Measurements from ENCODE around the gene CLDN10.
"Not testable (repeated sequence)": the region's sequence is repeated elsewhere in the genome, so short reads cannot be mapped to it uniquely, and the experiment has no call there.

The CLDN10 gene, protein sequence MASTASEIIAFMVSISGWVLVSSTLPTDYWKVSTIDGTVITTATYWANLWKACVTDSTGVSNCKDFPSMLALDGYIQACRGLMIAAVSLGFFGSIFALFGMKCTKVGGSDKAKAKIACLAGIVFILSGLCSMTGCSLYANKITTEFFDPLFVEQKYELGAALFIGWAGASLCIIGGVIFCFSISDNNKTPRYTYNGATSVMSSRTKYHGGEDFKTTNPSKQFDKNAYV

DNA sequence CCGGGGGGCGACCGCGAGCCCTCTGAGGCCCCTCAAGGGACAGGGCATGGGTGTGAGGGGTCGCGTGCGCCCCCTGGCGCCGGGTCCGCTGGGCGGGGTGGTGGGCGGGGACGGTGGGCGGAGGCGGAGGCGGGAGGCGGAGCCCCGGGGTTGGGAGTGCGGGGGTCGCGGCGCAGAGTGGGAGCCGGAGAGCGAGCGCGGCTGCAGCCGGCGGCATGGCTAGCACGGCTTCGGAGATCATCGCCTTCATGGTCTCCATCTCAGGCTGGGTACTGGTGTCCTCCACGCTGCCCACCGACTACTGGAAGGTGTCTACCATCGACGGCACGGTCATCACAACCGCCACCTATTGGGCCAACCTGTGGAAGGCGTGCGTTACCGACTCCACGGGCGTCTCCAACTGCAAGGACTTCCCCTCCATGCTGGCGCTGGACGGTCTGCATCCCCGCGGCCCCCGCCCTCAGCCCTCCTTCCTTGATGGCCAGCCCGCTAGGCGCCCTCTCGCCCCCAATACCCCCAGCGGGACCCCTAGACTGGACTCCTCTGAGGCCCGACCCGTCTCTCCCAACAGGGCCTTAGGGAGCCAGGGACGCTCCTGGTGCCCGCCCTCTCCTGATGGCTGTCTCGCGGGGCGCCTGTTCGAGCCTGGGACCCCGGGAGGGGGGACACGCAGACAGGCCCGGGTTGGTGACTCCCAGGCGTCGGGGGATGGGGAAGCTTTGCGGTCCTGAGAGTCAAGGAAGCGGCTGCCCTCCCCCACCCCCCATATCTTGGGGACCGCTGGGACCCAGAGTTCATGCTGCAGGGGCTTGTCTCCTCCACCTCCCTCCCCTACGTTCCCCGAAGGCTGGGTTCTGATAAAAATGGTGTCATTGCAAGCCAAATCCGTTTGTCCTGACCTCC, at the start of gene CLDN10:
Gene CLDN10, plus strand, starts transcription at position 182 of the 903 bp plus-strand sequence. Its CDS starts 34 bp downstream, at position 216.
- DNase-seq: no peak

DNA sequence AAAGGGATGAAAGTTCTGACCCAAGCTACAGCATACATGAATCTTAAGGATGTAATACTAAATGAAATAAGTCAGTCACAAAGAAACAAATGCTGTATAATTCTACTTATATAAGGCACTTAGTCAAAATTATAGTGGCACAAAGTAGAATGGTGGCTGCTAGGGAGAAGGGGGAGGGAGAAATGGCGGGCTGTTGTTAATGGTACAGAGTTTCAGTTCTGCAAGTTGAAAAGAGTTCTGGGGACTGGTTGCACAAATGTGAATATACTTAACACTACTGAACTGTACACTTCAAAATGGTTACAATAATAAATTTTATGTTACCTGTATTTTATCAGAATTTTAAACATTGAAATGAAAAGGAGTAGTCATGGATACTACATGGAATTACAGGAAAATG, 48.9 kb upstream of the CLDN10 start:
- DNase-seq: no peak

DNA sequence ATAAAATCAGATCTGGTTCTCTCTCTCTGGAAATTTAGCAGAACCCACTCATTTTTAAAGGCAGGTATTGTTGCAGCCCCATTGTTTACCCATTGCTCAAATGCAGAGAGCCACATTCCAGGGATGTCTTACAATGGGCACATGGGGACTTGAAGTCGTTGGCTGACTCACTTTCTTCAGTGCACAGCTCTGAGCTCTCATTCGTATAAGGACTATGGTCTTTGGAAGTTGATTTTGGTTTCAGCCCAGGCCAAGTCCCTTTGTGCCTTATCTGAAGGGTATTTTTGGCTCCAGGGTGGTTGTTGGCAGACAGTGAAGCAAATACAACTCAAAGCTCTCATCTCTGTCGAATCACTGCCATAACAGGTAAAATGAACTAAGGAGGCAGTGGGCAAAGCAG, 47.3 kb upstream of the CLDN10 start:
- no peak for DNase-seq

DNA sequence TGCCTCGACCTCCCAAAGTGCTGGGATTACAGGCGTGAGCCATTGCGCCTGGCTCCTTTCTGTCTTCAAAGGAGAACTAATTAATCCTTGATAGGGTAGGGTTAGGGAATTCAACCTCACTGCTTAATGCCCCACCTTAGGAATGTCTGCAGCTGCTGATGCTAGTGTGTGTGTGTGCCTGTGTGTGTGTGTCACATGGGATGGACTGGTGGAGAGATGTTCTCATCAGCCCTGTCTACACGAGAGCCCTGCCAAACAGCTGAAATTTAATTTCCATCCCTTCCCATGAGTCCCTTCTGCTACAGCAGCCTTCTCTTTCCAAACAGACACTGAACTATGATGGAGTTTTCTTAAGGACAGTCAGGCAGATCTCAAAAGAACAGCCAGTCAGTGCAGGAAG, 46.5 kb upstream of the CLDN10 start:
- DNase-seq: no peak

DNA sequence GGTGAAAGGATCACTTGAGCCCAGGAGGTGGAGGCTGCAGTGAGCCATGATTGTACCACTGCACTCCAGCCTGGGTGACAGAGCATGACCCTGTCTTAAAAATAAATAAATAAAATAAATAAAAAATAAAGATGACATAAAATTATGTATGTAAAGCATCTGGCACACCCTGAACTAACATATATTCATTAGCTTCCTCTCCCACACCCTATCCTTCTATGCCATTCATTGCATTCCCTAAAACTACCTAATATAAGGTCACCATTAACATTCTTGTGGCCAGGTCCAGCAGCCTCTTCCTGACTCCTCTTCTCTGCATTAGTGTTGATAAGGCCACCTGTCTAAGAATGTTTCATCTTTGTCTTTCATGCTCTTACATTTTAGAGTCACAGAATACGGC, 44.5 kb upstream of the CLDN10 start:
- DNase-seq: no peak

DNA sequence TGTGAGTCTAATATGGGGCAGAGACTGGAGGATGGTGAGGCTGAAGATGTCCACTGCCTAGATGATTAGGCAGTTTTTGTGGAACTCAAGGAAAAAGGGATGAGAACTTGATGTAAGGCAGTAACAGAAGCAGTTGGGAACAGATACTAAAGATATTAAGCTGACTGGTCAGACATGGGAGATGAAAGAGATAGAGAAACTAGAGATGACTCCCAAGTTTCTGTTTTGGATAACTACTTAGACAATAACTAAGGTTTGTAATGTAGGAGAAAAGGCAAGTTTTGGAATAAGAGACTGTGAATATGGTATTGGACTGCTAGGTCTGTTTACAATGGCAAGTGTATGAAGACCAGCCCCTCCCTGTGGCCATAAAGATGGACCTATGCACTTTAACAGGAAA, 43.5 kb upstream of the CLDN10 start:
- no peak for DNase-seq

DNA sequence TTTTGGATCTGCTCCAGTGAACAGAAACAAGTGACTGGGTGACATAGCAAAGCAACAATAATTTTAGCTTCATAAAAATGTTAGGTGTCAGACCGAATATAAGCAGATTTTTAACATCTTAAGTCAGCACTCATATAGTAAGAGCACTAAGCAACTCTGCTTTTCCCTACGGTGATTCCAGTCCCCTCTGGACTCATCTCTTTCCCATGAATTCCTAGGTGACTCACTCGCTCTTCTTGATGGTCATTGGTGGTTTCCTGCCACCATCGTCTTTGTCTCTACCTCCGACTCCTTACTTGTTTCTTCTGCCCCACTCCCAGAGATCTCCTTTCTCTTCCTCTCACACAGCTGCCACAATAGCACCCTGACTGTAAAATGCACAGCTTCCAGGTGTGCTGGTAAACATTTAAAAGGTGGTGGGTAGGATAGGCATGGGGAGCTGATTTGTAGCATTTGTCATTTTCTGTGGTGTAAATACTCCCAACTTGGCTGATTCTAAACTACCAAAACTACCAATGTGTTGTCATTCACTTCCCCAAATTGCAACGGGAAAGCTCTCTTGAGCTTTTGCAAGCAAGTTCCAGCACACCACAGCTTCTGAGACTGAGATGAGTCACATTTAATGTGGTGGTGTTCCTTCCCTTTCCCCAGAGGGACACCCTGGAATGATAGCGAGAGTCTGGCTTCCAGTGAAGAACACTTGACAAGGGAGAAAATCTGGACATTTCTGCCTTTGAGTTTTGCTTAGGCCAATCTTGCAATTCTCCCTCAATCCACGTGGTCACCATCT, 42.8 kb upstream of the CLDN10 start:
- no peak for DNase-seq

DNA sequence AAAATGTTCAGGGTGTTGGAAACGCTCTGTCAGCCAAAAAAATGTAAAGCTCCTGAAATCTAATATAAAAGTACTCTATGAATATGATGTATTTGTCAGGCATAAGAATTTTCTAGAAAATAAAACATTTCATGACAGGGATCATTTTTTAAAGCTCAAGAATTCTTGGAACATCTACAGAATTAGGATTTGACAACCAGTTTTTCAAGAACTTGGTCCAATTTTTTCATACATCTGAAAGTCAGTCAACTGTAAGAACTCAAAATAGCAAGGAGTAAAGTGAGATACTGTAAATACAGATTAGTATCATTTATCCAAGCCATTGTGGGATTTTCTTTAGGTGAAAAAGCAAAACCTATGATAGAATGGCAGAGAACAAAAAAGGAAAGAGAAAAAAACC, 41.6 kb upstream of the CLDN10 start:
- DNase-seq: no peak

DNA sequence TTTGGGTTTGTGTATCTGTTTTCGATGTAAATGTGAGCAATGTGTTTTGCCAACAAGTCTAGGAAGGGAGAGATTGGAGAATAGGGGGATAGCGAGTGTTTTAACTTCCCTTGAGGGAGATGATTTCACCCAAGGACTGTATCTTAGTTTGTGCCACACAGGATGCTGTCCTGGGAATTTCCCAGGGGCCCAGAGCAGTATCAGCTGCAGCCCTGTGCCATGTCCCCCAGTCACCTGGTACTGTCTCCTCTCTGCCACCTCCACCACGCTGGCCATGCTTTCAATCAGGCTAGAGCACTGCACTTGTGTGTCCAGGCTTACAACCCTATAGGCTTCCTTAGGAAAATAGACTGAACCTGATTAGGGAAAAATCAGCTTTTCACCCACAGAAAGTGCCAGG, 40.1 kb upstream of the CLDN10 start:
- no peak for DNase-seq

DNA sequence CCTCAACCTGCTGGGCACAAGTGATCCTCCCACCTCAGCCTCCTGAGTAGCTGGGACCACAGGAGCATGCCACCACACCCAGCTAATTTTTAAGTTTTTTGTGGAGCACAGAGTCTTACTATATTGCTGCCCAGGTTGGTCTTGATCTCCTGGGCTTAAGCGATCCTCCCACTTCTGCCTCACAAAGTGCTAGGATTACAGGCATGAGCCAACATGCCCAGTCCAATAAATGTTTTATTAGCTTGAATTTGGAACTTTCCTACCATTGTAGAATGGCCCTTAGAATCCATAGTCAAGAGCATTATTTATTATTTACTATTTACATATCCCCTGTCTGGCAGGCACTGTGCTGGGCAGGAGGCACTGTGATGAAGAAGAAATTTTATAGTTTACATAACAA, 39.6 kb upstream of the CLDN10 start:
- DNase-seq: no peak

DNA sequence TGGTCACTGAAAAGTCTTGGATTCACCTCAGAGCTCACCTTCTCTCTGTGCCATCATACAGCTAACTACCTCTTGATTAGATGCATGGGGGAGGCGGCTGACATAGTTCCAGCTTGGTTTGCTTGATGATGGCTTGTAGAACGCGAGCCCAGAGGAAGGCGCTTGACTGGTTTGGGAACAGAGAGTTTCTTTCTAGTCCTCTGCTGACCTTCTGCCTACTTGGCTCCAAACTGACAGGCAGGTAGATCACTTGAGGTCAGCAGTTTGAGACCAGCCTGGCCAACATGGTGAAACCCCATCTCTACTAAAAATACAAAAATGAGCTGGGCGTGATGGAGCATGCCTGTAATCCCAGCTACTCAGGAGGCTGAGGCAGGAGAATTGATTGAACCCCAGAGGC, 36.9 kb upstream of the CLDN10 start:
- DNase-seq: not testable (repeated sequence)

DNA sequence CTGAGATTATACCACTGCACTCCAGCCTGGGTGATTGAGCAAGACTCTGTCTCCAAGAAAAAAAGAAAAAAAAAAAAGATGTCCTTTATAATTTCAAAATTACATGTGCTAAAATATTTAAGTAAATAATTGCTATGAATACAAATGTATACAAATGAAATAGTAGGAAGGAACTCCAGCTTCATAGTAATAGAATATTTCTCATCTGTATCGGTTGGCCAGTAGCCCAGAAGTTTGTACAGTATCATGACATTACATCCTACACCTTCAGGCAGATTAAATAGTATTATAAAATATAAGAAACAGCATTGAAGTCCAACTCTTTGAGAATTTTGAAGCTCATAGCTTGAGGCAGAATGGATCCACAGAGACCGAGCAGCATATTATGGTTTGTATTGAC, 36.5 kb upstream of the CLDN10 start:
- no peak for DNase-seq

DNA sequence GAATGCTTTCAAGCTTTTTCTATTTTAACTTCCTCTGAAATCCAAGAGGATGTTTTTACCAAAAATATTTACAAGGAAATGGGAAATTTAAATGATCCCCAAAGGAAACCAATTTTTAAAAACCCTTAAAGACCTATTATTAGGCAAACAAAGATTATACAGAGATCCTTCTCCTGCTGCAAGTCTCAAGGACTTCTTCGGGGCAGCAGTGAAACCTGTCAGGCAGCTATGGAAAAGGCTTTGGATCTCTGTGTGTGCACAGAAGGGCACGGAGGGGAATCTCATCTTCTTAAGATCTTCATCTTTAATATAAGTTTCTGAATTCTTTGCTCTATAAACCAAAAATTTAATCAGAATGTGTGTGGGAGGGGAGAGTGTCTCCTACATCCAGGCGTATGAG, 36.0 kb upstream of the CLDN10 start:
- DNase-seq: no peak

DNA sequence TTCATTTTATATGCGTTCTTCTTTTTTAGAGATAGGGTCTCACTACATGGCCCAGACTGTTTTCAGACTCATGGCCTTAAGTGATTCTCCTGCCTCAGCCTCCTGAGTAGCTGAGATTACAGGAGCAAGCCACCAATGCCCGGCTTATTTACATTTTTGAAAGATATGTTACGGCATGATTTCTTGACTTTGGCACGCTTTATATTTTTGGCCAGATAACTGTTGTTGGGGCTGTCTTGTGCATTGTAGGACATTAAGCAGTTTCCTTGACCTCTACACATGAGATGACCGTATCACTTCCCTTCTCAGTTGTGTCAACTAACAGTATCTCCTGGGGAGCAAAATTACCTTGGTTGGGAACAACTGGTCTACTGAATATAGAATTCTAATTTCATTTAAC, 28.9 kb upstream of the CLDN10 start:
- DNase-seq: no peak

DNA sequence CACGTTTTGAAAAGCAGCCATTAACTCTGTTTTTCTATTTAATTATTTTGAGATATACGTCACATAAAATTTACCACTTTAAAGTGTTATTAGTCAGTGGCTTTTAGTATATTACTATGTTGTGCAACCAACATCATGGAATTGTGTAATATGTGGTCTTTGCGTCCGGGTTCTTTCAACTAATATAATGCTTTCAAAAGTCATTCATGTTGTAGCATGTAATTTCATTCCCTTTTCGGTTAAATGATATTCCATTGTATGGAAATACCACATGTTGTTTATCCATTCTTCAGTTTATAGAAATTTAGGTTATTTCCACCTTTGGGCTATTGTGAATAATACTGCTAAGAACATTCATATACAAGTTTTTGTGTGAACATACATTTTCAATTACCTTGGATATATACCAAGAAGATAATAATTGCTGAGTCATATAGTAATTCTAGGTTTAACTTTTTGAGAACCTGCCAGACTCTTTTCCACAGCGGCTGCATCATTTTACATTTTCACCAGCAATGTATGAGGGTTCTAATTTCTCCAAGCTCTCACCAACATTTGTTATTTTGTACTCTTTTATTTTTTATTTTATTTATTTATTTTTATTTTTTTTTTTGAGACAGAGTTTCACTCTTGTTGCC, 28.1 kb upstream of the CLDN10 start:
- DNase-seq: no peak

DNA sequence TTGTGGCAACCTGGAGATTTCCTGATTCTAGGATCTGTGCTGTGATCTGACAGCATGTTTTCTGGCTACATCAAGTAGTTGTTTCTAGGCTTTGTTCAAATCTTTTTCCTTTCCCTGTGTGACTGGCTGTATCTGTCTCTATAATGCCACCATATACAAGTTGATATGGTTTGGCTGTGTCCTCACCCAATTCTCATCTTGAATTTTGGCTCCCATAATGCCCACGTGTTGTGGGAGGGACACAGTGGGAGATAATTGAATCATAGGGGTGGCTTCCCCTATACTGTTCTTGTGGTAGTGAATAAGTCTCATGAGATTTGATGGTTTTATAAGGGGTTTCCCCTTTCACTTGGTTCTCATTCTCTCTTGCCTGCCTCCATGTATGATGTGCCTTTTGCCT, 24.6 kb upstream of the CLDN10 start:
- no peak for DNase-seq

DNA sequence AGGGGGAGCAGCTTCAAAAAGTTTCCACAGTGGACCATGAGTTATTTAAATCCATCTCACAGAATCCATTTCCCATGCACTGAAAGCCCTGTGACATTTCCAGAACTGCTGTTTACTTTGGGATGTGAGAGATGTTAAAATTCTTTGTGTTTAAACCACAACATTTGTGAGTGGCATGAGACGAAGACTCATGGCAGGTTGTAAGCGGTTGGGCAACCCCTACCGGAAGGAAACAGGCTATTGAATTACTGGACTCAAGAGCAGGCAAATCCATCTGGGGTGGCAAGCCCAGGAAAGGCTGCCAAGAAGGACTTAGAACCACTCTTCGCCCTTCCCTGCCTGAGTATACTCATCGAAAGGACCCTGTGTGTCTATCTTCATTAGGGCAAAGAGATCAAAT, 22.3 kb upstream of the CLDN10 start:
- peak; percentile 67 for DNase-seq

DNA sequence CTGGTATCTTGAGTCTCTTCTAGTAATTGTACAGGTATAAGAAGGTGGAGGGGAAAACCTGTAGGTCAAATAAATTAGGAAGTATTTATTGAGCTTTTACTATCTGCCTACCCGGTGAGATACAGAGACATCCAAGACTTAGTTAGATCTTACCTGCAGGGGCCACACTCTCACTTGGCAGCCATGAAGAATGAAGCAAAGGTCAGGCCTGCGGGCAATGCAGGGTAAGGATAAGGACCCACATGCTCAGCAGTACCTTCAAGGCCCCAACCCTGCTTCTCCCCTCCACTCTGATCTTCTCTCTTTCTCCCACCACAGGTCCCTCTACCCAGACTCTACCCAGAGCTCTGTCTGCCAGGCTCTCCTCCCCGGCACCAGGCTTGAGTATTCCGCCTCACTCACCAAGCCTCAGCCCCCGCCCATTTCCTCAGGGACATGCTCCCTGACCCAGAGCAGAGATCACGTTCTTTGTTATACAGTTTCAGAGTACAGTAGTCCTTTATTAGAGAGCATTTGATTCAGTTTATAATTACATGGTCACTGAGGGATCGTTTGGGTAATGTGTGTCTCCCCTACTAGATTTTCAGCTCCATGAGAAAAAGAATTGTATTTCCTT, 18.9 kb upstream of the CLDN10 start:
- no peak for DNase-seq

DNA sequence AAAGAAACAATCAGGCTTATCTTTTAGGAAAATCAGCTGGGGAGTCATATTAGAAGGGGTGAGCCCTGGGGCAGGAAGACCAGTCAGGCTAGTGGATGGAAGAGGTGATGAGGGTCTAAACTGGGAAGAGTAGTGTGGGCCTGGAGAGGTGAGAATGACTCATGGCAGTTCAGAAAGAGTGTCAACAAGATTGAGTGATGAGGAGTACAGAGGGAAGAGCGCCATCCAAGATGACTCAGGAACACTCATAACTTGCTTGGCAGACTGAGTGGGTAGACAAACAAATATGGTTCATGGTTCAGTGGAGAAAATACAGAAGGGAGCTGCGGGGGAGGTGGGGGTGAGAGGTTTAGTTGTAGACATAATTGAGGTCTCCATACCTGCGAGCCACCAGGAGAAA, 17.3 kb upstream of the CLDN10 start:
- no peak for DNase-seq

DNA sequence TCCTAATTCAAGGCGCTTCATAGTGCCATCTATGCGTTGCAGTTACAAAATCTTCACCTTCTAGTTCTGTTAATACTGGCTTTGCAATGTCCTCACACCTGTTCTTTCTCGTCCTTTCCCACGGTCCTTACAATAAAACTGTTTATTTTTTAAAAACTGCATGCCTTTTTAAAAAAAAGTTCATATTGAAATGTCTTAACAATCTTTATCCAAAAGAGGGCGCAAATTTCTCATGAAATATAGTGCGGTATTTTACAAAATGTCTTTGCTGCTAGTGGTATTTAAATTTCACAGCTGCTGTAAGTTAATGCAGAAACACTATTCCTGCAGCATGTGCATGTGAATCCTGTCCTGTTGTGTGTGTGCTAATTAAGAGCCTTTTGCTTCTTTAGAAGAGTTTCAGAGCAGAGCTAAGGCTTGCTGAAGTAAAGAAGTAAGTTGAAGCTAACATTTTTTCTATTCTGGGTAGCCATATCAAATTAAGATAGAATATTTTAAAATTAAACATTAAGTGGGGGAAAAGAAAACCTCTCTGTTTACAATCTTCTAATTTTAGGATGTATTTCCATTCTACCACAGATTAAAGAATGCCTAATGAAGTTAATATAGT, 15.8 kb upstream of the CLDN10 start:
- DNase-seq: peak; percentile 29

DNA sequence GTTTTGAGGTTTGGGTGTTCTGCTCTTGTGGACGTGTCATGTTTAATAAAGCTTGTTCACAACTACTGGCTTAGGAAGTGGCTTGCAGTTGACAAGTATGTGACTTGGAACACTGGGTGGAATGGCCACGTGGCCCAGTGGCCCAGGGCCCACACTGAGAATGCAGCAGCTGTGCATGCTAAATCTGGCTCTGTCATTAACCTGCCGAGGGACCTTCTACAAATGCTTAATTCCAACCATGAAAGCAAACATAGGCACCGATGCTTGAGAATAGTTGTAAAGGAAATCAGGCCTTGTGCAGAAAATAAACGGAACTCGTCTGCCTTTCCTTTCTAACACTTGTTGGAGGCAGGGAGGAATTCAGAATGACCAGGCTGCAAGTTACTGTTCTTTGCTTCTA, 11.6 kb upstream of the CLDN10 start:
- DNase-seq: no peak

DNA sequence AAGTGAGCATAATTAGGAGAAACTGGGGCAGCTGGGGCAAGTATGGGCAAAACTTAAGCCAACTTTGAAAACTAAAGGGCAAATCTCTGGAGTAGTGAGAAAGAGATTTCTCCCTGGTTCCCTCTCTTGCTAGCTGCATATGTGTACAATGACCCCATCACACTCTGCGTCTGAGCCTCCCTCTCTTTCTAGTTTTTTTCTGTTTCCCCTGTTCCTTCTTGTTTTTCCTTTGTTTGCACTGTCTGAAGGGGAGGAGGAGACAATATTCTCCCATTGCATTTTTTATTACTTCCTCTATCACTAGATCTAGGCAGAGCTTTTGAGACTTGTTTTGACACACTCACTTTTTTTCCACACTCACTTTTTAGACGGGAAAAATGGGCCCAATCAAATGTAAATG, 11.2 kb upstream of the CLDN10 start:
- no peak for DNase-seq

Measured in NCI-H1105 treated with DMSO at 0.1 percent for 48 hours (cell line).